Measurements from ENCODE around the gene STAG1.
"Not testable (repeated sequence)": the region's sequence is repeated elsewhere in the genome, so short reads cannot be mapped to it uniquely, and the experiment has no call there.

- TF ChIP-seq, protein P1, sequence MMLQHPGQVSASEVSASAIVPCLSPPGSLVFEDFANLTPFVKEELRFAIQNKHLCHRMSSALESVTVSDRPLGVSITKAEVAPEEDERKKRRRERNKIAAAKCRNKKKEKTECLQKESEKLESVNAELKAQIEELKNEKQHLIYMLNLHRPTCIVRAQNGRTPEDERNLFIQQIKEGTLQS (IDR thresholded peaks at IDR 0.05) = not testable (repeated sequence)
- TF ChIP-seq, protein P2, sequence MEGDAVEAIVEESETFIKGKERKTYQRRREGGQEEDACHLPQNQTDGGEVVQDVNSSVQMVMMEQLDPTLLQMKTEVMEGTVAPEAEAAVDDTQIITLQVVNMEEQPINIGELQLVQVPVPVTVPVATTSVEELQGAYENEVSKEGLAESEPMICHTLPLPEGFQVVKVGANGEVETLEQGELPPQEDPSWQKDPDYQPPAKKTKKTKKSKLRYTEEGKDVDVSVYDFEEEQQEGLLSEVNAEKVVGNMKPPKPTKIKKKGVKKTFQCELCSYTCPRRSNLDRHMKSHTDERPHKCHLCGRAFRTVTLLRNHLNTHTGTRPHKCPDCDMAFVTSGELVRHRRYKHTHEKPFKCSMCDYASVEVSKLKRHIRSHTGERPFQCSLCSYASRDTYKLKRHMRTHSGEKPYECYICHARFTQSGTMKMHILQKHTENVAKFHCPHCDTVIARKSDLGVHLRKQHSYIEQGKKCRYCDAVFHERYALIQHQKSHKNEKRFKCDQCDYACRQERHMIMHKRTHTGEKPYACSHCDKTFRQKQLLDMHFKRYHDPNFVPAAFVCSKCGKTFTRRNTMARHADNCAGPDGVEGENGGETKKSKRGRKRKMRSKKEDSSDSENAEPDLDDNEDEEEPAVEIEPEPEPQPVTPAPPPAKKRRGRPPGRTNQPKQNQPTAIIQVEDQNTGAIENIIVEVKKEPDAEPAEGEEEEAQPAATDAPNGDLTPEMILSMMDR (IDR thresholded peaks at IDR 0.05; ENCODE audit: low read depth, low read length, missing input control) = not testable (repeated sequence)
- TF ChIP-seq EGR1 (IDR thresholded peaks at IDR 0.05; ENCODE audit: low read depth in 2 of 2); SP1 (IDR thresholded peaks at IDR 0.05); RXRA (IDR thresholded peaks at IDR 0.05); JUND (IDR thresholded peaks at IDR 0.05); YY1 (IDR thresholded peaks at IDR 0.05); RAD21 (IDR thresholded peaks at IDR 0.05): not testable (repeated sequence)
- TF ChIP-seq, protein P3, sequence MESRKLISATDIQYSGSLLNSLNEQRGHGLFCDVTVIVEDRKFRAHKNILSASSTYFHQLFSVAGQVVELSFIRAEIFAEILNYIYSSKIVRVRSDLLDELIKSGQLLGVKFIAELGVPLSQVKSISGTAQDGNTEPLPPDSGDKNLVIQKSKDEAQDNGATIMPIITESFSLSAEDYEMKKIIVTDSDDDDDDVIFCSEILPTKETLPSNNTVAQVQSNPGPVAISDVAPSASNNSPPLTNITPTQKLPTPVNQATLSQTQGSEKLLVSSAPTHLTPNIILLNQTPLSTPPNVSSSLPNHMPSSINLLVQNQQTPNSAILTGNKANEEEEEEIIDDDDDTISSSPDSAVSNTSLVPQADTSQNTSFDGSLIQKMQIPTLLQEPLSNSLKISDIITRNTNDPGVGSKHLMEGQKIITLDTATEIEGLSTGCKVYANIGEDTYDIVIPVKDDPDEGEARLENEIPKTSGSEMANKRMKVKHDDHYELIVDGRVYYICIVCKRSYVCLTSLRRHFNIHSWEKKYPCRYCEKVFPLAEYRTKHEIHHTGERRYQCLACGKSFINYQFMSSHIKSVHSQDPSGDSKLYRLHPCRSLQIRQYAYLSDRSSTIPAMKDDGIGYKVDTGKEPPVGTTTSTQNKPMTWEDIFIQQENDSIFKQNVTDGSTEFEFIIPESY (IDR thresholded peaks at IDR 0.05) = not testable (repeated sequence)
Measured at GRCh38 chr3:136709775-136710174, 42.4 kb downstream of the STAG1 start.
